NCI-H226 (cell line): Measurements from ENCODE around the gene MPIG6B.
A peak's percentile ranks its signal among the peaks of the same experiment; 100 is the strongest.
"Not testable (repeated sequence)": the region's sequence is repeated elsewhere in the genome, so short reads cannot be mapped to it uniquely, and the experiment has no call there.

Experiments used
- DNase-seq: peaks from one replicate; pipeline ENCODE4 v3.0.0-alpha.2; 2015

Gene MPIG6B

GRCh38 chr6:31701666-31702404 is 21.3 kb upstream of the MPIG6B start:
- DNase-seq: no peak

- no peak for DNase-seq
Measured at GRCh38 chr6:31702405-31702818, 20.8 kb upstream of the MPIG6B start.

GRCh38 chr6:31702819-31703716 is 20.1 kb upstream of the MPIG6B start, which contains the start of gene ABHD16A:
Gene ABHD16A, minus strand, starts transcription at chr6:31703324. Its CDS starts 43 bp downstream, at chr6:31703281.
- DNase-seq: peak; percentile 98

- no peak for DNase-seq
Measured at GRCh38 chr6:31705931-31706330, 17.2 kb upstream of the MPIG6B start.

GRCh38 chr6:31706599-31706998 is 16.6 kb upstream of the MPIG6B start, which contains the start of gene LY6G6F:
Gene LY6G6F, plus strand, starts transcription at chr6:31706866. Its CDS starts 41 bp downstream, at chr6:31706907.
- no peak for DNase-seq

- no peak for DNase-seq
Measured at GRCh38 chr6:31707701-31708100, 15.5 kb upstream of the MPIG6B start.

GRCh38 chr6:31708224-31708623 is 14.9 kb upstream of the MPIG6B start:
- no peak for DNase-seq

GRCh38 chr6:31709157-31709556 is 14.0 kb upstream of the MPIG6B start:
- DNase-seq: not testable (repeated sequence)

GRCh38 chr6:31710523-31711219 is 12.5 kb upstream of the MPIG6B start:
- no peak for DNase-seq

GRCh38 chr6:31711233-31711632 is 11.9 kb upstream of the MPIG6B start:
- peak; percentile 32 for DNase-seq

GRCh38 chr6:31712296-31712695 is 10.9 kb upstream of the MPIG6B start:
- no peak for DNase-seq

GRCh38 chr6:31713465-31713864 is 9.7 kb upstream of the MPIG6B start:
- DNase-seq: no peak

GRCh38 chr6:31713991-31714684 is 9.0 kb upstream of the MPIG6B start:
- DNase-seq: no peak

- no peak for DNase-seq
Measured at GRCh38 chr6:31715022-31715958, 7.9 kb upstream of the MPIG6B start, which contains the start of gene LY6G6D. Gene LY6G6D, plus strand, starts transcription at chr6:31715348. Its CDS starts 8 bp downstream, at chr6:31715356.

GRCh38 chr6:31717499-31718222 is 5.5 kb upstream of the MPIG6B start:
- no peak for DNase-seq

- no peak for DNase-seq
Measured at GRCh38 chr6:31718265-31718664, 4.9 kb upstream of the MPIG6B start.

GRCh38 chr6:31719001-31719400 is 4.2 kb upstream of the MPIG6B start:
- DNase-seq: no peak

- no peak for DNase-seq
Measured at GRCh38 chr6:31720196-31720770, 2.9 kb upstream of the MPIG6B start.

- DNase-seq: no peak
Measured at GRCh38 chr6:31721351-31722020, 1.7 kb upstream of the MPIG6B start, which contains the start of gene LY6G6C. Gene LY6G6C, minus strand, starts transcription at chr6:31721746. Its CDS starts 67 bp downstream, at chr6:31721679.
